Stimulated activated CD4-positive, alpha-beta T cell treated with anti-CD3 and anti-CD28 coated beads, Interleukin-1b, Interleukin-23, amount 100 ng/mL, for 24 hours (primary cell): ENCODE data around the gene TLX1.
A peak's percentile ranks its signal among the peaks of the same experiment; 100 is the strongest.

ENCODE experiments used
- DNase-seq, 4 experiments: peaks; one replicate each; pipeline ENCODE4 v3.0.0-alpha.2; 2020; ENCODE audit warnings: low read depth in 4 of 4, low spot score in 1 of 4

The TLX1 gene

GRCh38 chr10:101130984-101131961, at the start of gene TLX1:
TSS of gene TLX1 (plus strand) at chr10:101131300. CDS start at chr10:101131542, 242 bp downstream.
- no peak for DNase-seq

- DNase-seq: no peak
Measured at GRCh38 chr10:101085846-101086245, 45.3 kb upstream of the TLX1 start.

DNA sequence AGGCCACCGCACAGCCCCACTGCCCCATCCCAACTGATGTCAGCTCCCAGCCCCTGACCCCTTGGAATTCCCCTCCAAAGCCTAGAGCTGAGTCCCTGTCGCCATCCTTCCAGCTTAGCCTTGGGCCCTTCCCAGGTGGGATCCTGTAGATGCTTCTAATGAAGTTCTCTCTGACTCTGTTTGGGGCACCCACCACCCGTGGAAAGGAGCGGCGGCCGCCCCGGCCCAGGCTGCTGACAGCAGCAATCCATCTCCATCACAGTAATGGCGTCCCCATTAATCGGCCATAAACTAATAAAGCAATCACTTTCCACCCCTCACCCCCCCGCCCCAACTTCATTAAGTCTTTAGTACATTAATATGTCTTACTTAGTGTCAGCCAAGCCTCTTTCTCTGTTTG, 43.7 kb upstream of the TLX1 start:
- no peak for DNase-seq

DNA sequence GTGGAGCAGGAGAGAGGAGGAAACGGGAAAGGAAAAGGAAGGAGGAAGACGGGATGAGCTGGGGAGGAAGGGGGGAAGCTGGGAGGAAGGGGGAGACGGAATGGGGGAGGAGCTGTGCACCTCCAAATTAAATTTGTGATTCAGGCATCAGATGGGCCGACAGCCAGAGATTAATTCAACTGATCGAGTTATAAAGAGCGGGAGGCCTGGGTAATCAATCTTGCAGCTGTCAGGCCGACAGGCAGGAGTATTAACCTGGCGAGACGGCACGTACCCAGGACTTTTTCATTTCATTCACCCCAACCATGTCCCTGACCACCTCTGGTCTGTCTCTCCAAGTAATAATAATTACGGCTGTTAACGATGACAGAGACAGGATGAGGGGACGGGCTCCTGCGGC, 43.1 kb upstream of the TLX1 start:
- no peak for DNase-seq

DNA sequence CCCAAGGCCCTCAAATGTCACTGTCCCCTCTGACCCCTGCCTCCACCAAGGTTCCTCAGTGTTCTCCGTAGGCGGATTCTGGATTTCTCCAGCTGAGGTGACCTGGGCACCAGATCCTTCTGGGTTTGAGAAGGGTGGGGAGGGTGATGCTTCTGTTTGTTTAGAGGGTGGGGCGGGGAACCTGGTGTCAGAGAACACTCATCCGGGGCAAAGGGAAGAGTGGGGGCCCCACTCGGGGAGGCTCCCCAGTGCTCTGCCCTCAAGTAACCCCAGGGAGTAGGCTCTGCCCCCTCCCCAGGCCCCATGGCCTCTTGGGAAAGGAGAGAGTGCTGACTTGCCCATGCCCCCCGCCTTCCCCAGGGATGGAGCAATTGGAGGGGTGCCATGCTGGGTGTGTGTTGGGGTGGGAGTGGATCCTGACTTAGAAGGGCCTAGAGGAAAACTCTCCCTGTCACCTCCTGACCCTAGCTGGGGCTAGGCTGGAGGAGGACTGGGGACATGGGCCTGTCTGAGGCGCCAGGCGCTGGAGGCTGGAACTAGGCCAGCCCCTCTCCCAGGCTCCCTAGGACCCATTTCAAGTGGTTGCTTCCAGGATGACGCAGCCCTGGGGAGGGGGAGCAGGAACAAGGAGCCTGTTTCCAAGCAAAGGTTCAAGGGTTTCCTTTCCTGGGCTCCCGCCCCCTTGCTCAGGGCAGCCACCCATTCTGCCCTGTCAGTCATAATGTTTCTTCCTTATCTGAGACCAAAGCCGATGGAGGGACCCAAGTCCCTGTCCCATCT, 41.4 kb upstream of the TLX1 start:
- no peak for DNase-seq

DNA sequence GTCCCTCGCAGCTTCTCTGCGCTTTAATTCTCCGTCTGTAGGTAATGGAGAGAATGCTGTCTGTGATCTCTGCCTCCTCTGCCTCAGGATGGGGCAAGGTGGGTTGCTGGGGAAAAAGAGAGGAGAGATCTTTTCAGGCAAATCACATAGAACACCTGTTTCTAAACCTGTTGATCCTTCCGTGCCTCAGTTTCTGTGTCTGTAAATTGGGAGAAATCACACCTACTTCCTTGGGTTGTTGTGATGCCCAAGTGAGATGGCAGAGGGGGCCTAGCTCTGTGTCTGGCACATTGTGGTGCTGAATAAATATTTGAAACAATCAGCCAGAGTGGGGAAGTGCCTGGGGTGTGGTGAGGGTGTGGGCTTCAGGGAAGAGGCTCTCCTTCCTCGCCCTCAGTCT, 40.5 kb upstream of the TLX1 start:
- no peak for DNase-seq

DNA sequence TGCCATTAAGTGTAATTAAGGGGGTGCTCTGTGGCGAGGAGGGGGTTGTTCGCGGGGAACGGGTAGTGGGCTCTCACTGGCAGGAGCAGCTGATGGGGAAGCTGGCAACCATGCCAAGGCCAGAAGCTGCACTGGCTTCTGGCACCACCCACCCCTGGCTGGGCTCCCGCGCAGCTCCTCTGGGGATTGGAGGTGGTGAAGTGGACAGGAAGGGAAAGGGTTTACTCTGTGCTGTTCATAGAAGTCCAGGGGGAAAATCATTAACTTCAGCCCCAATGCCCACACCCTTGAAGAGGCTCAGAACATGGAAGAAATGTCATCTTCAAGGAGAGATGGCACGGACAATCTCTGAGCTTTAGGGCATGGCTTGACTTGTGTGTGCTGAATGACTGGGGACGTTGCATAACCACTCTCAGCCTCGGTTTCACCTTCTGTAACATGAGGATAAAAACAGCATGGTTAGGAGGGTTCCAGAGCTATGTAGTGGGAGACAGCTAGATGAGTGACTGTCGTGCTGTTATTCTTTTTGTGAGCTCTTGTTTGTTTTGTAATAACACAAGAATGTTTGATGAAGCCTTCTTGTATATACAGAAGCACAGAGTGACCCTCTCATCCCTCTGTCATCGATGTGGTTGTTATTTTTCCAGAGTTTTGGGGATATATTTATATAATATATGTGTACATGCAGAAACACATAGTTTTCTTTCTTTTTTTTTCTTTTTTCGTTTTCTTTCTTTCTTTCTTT, 39.4 kb upstream of the TLX1 start:
- no peak for DNase-seq

DNA sequence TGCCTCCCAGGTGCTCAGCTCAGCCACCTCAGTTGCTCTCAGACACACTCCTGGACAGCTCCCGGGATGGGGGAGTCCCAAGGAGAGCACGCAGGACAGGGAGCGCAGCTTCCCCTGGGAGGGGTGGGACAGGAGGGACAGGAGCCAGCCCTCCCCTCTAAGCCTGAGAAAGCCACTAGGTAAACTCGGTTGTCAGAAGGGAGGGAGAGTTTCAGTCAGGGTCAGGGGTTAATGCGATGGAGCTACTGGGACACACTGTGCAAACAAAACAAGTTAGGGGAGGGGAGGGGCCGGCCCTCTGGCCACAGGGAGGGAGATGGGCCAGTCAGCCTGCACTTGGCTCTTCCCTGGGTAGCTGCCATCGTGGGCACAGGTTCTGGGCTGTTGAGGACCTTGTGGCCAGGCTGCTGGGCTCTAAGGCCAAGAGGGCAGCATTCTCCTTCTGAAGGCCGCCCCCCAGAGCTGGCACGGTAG, 38.2 kb upstream of the TLX1 start:
- DNase-seq: no peak

- DNase-seq: no peak
Measured at GRCh38 chr10:101094121-101094879, 36.8 kb upstream of the TLX1 start.

DNA sequence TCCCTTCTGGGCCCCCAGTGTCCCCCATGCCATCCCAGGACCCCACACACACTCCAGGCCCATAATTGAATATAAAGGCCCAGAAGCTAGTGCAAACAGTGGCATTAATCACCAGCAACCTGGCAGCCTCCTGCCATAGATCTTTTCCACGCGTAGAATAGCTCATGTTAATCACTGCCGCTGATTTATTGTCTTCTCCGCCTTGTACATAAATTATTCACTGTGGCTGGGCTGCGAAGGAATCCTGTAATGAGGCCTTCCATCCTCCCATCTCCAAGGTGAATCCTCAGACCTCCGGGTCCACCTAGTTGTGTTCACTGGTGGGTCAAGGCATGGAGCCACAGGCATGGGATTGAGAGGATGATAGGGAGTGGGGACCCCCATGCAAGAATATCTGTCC, 36.1 kb upstream of the TLX1 start:
- no peak for DNase-seq

GRCh38 chr10:101095550-101096213, 35.4 kb upstream of the TLX1 start:
- DNase-seq: peak; percentile 51 to 62 (median 56)

- DNase-seq: no peak
Measured at GRCh38 chr10:101096378-101096777, 34.7 kb upstream of the TLX1 start.

GRCh38 chr10:101097881-101098280, 33.2 kb upstream of the TLX1 start:
- DNase-seq: no peak

- no peak for DNase-seq
Measured at GRCh38 chr10:101099901-101100300, 31.2 kb upstream of the TLX1 start.

- no peak for DNase-seq
Measured at GRCh38 chr10:101101372-101101881, 29.7 kb upstream of the TLX1 start.

GRCh38 chr10:101103430-101103829, 27.7 kb upstream of the TLX1 start:
- DNase-seq: no peak

- no peak for DNase-seq
Measured at GRCh38 chr10:101106351-101106750, 24.7 kb upstream of the TLX1 start.

DNA sequence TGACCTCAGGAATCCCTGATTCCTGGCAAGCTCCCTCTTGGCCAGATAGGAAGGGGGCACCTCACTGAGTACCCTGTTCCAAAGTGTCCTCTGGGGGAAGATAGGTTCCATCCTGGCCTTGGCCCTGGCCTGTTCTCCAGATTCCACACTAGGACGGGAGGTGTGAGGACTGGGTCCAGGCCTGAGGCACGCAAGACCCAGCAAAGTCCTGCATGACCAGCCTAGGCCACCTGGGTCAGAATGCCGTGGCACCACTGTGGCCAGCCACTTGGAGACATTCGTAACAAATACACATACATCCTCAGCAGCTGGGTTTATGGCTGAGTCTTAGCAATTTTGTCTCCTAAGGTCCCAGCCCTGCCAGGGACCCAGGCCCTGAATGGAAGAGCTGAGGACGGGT, 23.3 kb upstream of the TLX1 start:
- DNase-seq: no peak

- no peak for DNase-seq
Measured at GRCh38 chr10:101110856-101111523, 20.1 kb upstream of the TLX1 start.
